ENCODE measurements around the gene RPTOR.

Gene RPTOR

GRCh38 chr17:81008140-81008539 lies 463.5 kb downstream of the RPTOR start:
- DNase-seq, result no peak

GRCh38 chr17:81009136-81009535 lies 464.5 kb downstream of the RPTOR start:
- no peak for DNase-seq

GRCh38 chr17:81010935-81011334 lies 466.3 kb downstream of the RPTOR start:
- DNase-seq, result no peak

GRCh38 chr17:81011951-81012350 lies 467.3 kb downstream of the RPTOR start:
- peak; percentile 55 for DNase-seq

- DNase-seq, result no peak
These were observed 468.2 kb downstream of the RPTOR start for GRCh38 chr17:81012574-81013447.

GRCh38 chr17:81013642-81014041 lies 469.0 kb downstream of the RPTOR start:
- no peak for DNase-seq

GRCh38 chr17:81015136-81015535 lies 470.5 kb downstream of the RPTOR start:
- DNase-seq, result no peak
